IMR-90 (cell line): ENCODE results near the gene TOP2A. TPM values are rescaled to one million over a fixed set of nuclear protein-coding genes. Genes with fewer than 3 reads are reported as not detected.

Experiments used
- microRNA-seq, 2 experiments: library from miRNA; stranded (forward) in 1 of 2; unstranded in 1 of 2; fragments of 10-50 nt in 1 of 2; fragments of <30 nt in 1 of 2; gene quantifications in 1 of 2; microRNA quantifications in 1 of 2; one replicate each; pipeline versions ENCODE3 to v1.1.0; 2013 to 2020; ENCODE audit not compliant: insufficient read depth in 1 of 2, insufficient read length in 1 of 2, unreplicated experiment in 1 of 2
- polyA plus RNA-seq, 3 experiments: library from polyadenylated mRNA; depleted of rRNA; stranded (reverse); fragments of >200 nt; gene quantifications; 2 replicates each; pipeline ENCODE4 v1.2.3, GENCODE V29; 2012; ENCODE audit warnings: low replicate concordance in 1 of 3
- small RNA-seq, 5 experiments: library from RNA; depleted of rRNA; stranded (forward); fragments of <200 nt; gene quantifications; one replicate each; pipeline ENCODE3, GENCODE V24; 2012
- total RNA-seq: library from RNA; depleted of rRNA; stranded (reverse); fragments of >200 nt; gene quantifications from 2 replicates; pipeline ENCODE4 v1.2.3, GENCODE V29; 2012; rRNA removed

TOP2A gene
- total and polyA plus RNA-seq, 2 of the 4 experiments (the other 2 are of a cell fraction) = 43.4 to 68.5 TPM

Small RNA genes within 50 kb of the gene (microRNA-seq; reads per million reads assigned to microRNA genes)
- not detected for gene RF00019 (ENCODE audit: insufficient read depth, insufficient read length)
- gene RNA5SP441 (ENCODE audit: insufficient read depth, insufficient read length) = not detected

Small RNA genes within 50 kb of the gene (small RNA-seq; reads per million reads assigned to genes)
- gene RF00019 (0 reads per million in 5 experiments), gene RNA5SP441 (0 reads per million in 5 experiments)

Other genes starting within 250 kb of the TOP2A start
- gene RAPGEFL1, start 240.4 kb downstream of the TOP2A start, total RNA-seq = 0.28 and 0.54 TPM in 2 replicates
- 5.6 and 6.3 TPM in 2 replicates for gene RAPGEFL1, start 240.4 kb downstream of the TOP2A start, polyA plus RNA-seq (2012; rRNA removed)
- 2.0 and 2.8 TPM in 2 replicates for gene WIPF2, start 198.6 kb downstream of the TOP2A start, total RNA-seq
- gene WIPF2, start 198.6 kb downstream of the TOP2A start, polyA plus RNA-seq (2012; rRNA removed) = 8.9 and 10.4 TPM in 2 replicates
- gene CDC6, start 130.0 kb downstream of the TOP2A start, total RNA-seq = 25.6 and 27.8 TPM in 2 replicates
- 13.8 and 15.3 TPM in 2 replicates for gene CDC6, start 130.0 kb downstream of the TOP2A start, polyA plus RNA-seq (2012; rRNA removed)
- gene RARA, start 108.7 kb downstream of the TOP2A start, total RNA-seq = 7.2 and 9.0 TPM in 2 replicates
- 12.7 and 13.6 TPM in 2 replicates for gene RARA, start 108.7 kb downstream of the TOP2A start, polyA plus RNA-seq (2012; rRNA removed)
- gene GJD3, start 53.2 kb downstream of the TOP2A start, total RNA-seq = not detected in 2 replicates
- gene GJD3, start 53.2 kb downstream of the TOP2A start, polyA plus RNA-seq (2012; rRNA removed) = 0.10 and 0.39 TPM in 2 replicates
- gene IGFBP4, start 25.6 kb upstream of the TOP2A start, total RNA-seq = 257 and 308 TPM in 2 replicates
- gene IGFBP4, start 25.6 kb upstream of the TOP2A start, polyA plus RNA-seq (2012; rRNA removed) = 1,187 TPM in 2 replicates
- 0.28 TPM in 1 of 2 replicates, not detected in the other for gene TNS4, start 83.7 kb upstream of the TOP2A start, total RNA-seq
- gene TNS4, start 83.7 kb upstream of the TOP2A start, polyA plus RNA-seq (2012; rRNA removed) = 0.07 TPM in 1 of 2 replicates, not detected in the other
- 0.28 and 0.36 TPM in 2 replicates for gene CCR7, start 147.6 kb upstream of the TOP2A start, total RNA-seq
- gene CCR7, start 147.6 kb upstream of the TOP2A start, polyA plus RNA-seq (2012; rRNA removed) = 0.14 and 0.22 TPM in 2 replicates
- gene SMARCE1, start 229.9 kb upstream of the TOP2A start, total RNA-seq = 119 and 169 TPM in 2 replicates
- 62.4 and 66.2 TPM in 2 replicates for gene SMARCE1, start 229.9 kb upstream of the TOP2A start, polyA plus RNA-seq (2012; rRNA removed)
- gene KRT222, start 247.3 kb upstream of the TOP2A start, total RNA-seq = not detected in 2 replicates
- not detected in 2 replicates for gene KRT222, start 247.3 kb upstream of the TOP2A start, polyA plus RNA-seq (2012; rRNA removed)